Tibial nerve (tissue), 4 donors: ENCODE results near the gene MOSMO. TPM values are rescaled to one million over a fixed set of nuclear protein-coding genes. Genes with fewer than 3 reads are reported as not detected.

ENCODE experiments used
- DNase-seq, 2 donors: peaks; one replicate each; pipeline ENCODE4 v3.0.0-alpha.2; 2019; ENCODE audit warnings: low spot score in 2 of 2
- H3K27ac ChIP-seq, 4 donors: fragments of 200-600 bp; sonication (generic) in 3 of 4; one replicate each; pipeline ENCODE4 v1.5.1; 2017 to 2019; ENCODE audit warnings: mild to moderate bottlenecking in 1 of 4
- H3K27me3 ChIP-seq, 2 donors: fragments of 200-600 bp; sonication (generic) in 1 of 2; one replicate each; pipeline versions ENCODE4 v1.5.1 to v1.6.0; 2017 to 2019
- H3K36me3 ChIP-seq, 3 donors: fragments of 200-600 bp; sonication (generic); one replicate each; pipeline ENCODE4 v1.5.1; 2018 to 2019
- H3K4me1 ChIP-seq, 4 donors: fragments of 200-600 bp; sonication (generic) in 3 of 4; one replicate each; pipeline ENCODE4 v1.5.1; 2017 to 2019
- H3K4me3 ChIP-seq, 4 donors: fragments of 200-600 bp; sonication (generic) in 3 of 4; one replicate each; pipeline ENCODE4 v1.5.1; 2017 to 2019; ENCODE audit warnings: mild to moderate bottlenecking in 1 of 4, moderate library complexity in 1 of 4
- H3K9me3 ChIP-seq, 4 donors: fragments of 200-600 bp; sonication (generic) in 3 of 4; one replicate each; pipeline ENCODE4 v1.5.1; 2017 to 2019
- EP300 ChIP-seq, 2 donors: sonication (generic); formaldehyde crosslinking; IDR thresholded peaks; one replicate each; pipeline ENCODE4 v1.6.1; 2017; ENCODE audit warnings: antibody characterized with exemption in 2 of 2, mild to moderate bottlenecking in 1 of 2
- POLR2A ChIP-seq, 2 donors: fragments of 450-650 bp; IDR thresholded peaks; one replicate each; pipeline ENCODE4 v1.6.1; 2017; ENCODE audit warnings: antibody characterized with exemption in 2 of 2, mild to moderate bottlenecking in 2 of 2, moderate library complexity in 2 of 2
- WGBS, 2 donors: methylation state at CpG; one replicate each; pipeline ENCODE4 v1.1.5; 2018; 5-methylcytosine and 5-hydroxymethylcytosine counted together
- total RNA-seq, 4 donors: library from RNA; depleted of rRNA; stranded (reverse); fragments of >200 nt; gene quantifications; one replicate each; pipeline ENCODE4 v1.1.0, GENCODE V29; 2016
- TF ChIP-seq, protein P1 (sequence below), 5 experiments: fragments of 200-600 bp in 3 of 5; fragments of 450-650 bp in 2 of 5; sonication (generic) in 3 of 5; IDR thresholded peaks; one replicate each; pipeline ENCODE4 v1.5.1; 2016 to 2019; ENCODE audit warnings: antibody characterized with exemption in 5 of 5, mild to moderate bottlenecking in 3 of 5, moderate library complexity in 2 of 5

The MOSMO gene
- total RNA-seq, 4 donors from 2014 or later: 19.3 to 33.6 (median 26.0) TPM

DNA sequence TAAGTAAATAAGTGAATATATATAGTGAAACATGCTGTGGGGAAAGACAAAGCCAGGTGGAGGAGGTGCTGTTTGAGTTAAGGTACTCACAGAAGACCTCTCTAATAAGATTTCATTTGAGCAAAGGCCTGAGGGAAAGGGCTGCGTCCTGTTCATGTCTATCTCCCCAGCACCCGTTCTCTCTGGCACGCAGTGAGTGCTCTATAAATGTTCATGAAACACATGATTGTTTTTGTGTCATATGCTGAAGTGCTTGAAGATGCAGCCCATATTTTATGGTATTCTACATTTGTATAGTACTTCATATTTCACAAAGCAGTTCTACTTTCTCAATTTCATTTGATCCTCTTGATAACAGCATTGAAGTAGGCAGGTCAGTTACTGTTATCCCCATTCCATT lies 85.4 kb downstream of the MOSMO start:
- no peak for DNase-seq
- no peaks in the 10 kb centered on the region for H3K36me3 ChIP-seq
- H3K9me3 ChIP-seq: no peaks in the 10 kb centered on the region
- no peaks in the 10 kb centered on the region for H3K27me3 ChIP-seq
- no peak overlapping the region for H3K4me3 ChIP-seq
- no peak for TF ChIP-seq POLR2A (IDR thresholded peaks at IDR 0.05)
- no peak for TF ChIP-seq EP300 (IDR thresholded peaks at IDR 0.05)
- TF ChIP-seq, protein P1, sequence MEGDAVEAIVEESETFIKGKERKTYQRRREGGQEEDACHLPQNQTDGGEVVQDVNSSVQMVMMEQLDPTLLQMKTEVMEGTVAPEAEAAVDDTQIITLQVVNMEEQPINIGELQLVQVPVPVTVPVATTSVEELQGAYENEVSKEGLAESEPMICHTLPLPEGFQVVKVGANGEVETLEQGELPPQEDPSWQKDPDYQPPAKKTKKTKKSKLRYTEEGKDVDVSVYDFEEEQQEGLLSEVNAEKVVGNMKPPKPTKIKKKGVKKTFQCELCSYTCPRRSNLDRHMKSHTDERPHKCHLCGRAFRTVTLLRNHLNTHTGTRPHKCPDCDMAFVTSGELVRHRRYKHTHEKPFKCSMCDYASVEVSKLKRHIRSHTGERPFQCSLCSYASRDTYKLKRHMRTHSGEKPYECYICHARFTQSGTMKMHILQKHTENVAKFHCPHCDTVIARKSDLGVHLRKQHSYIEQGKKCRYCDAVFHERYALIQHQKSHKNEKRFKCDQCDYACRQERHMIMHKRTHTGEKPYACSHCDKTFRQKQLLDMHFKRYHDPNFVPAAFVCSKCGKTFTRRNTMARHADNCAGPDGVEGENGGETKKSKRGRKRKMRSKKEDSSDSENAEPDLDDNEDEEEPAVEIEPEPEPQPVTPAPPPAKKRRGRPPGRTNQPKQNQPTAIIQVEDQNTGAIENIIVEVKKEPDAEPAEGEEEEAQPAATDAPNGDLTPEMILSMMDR (IDR thresholded peaks at IDR 0.05): no peak
- H3K27ac ChIP-seq: no peak overlapping the region
- WGBS, 2 donors: 70 to 71% methylated on average over 3 of the region's 3 CpGs
- peaks cover 0 to 7% (median 0%) of the 10 kb centered on the region in 4 donors for H3K4me1 ChIP-seq

DNA sequence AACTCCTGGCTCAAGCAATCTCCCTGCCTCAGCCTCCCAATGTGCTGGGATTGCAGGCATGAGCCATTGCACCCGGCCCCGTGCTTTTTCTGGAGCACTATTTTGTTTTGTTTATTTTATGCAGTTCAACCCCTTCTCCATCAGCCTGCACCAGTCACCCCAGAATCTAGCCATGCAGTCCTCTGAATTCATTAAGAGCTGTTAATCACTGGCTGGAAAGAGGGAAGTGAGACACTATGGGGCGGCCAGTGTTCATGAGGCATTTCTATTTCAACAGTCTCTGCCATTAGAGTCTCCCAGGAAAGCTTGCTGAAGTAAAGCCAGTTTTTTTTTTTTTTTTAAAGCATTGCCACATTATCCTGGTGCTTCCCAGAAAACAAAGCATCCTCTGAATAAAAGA lies 86.1 kb downstream of the MOSMO start:
- H3K9me3 ChIP-seq: no peaks in the 10 kb centered on the region
- H3K4me1 ChIP-seq: peaks cover 0 to 7% (median 0%) of the 10 kb centered on the region in 4 donors
- no peak overlapping the region for H3K27ac ChIP-seq
- WGBS, 2 donors: 65 to 70% methylated on average over 3 of the region's 3 CpGs
- TF ChIP-seq, protein P1 (IDR thresholded peaks at IDR 0.05): no peak
- TF ChIP-seq EP300 (IDR thresholded peaks at IDR 0.05) (no peak), POLR2A (IDR thresholded peaks at IDR 0.05) (no peak)
- H3K27me3 ChIP-seq: no peaks in the 10 kb centered on the region
- no peaks in the 10 kb centered on the region for H3K36me3 ChIP-seq
- H3K4me3 ChIP-seq: no peak overlapping the region
- no peak for DNase-seq

DNA sequence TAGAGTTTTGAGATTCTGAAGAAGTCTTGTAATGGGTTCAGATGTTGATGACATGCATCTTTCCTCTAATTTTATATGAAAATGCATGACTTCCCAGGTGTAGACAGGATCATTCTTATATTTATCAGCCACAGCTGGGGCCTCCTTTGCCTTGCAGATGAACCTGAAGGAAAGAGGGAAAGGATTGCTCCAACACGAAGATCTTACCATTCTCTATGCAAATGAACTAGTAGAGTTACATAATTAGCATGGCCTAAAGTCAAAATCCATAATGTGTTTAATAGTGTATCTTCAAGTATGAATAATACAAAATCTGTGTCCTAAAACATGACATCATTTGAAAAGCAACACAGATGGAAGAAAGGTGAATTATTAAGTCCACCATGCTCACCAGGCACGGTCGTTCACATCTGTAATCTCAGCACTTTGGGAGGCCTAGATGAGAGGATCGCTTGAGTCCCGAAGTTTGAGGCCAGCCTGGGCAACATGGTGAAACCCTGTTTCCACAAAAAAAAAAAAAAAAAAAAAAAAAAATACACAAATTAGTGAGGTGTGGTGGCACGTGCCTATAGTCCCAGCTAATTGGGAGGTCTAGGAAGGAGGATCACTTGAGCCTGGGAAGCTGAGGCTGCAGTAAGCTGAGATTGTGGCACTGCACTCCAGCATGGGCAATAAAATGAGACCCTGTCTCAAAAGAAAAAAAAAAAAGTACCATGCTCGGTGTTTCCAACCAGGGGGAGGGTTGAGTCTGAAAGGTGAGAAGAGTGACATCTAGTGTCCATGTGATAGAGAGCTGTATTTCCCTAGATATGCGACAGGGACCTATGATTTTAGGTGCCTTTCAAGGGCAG lies 90.7 kb downstream of the MOSMO start:
- H3K27me3 ChIP-seq: no peaks in the 10 kb centered on the region
- no peaks in the 10 kb centered on the region for H3K36me3 ChIP-seq
- H3K9me3 ChIP-seq: no peaks in the 10 kb centered on the region
- H3K27ac ChIP-seq: no peak overlapping the region
- H3K4me3 ChIP-seq: no peak overlapping the region
- no peaks in the 10 kb centered on the region for H3K4me1 ChIP-seq
- TF ChIP-seq, protein P1 (IDR thresholded peaks at IDR 0.05): peak; percentile 26 to 48 (median 40)
- TF ChIP-seq EP300 (IDR thresholded peaks at IDR 0.05): no peak
- no peak for DNase-seq
- WGBS, 2 donors: 51 to 56% methylated on average over 8 of the region's 8 CpGs

DNA sequence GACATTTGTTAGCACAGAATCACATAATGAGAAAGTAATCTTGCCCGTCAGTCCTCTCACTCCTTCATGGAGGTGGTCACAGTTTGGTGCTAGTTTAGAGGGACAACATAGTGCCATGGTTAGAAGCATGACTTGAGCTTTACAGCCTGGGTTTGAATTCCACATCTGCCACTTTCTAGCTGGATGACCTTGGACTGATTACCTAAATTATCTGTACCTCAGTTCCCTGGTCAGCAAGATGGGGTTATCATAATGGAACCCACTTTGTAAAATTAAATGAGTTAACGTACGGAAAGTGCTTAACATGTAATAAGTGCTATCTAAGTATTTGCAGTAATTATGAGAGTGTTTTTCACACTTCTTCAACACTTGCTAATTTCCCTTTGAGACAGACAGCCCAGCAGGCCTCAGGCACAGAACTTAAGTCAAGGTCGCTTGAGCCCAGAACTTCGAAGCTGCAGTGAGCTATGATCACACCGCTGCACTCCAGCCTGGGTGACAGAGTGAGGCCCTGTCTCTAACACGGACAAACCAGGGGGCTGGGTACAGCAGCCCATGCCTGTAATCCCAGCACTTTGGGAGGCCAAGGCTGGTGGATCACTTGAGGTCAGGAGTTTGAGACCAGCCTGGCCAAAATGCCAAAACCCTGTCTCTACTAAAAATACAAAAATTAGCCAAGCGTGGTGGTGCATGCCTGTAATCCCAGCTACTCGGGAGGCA lies 91.5 kb downstream of the MOSMO start:
- H3K36me3 ChIP-seq: no peaks in the 10 kb centered on the region
- H3K9me3 ChIP-seq: no peaks in the 10 kb centered on the region
- H3K4me3 ChIP-seq: no peak overlapping the region
- 83% methylated on average over 9 of the region's 9 CpGs for WGBS, 2 donors
- H3K27me3 ChIP-seq: no peaks in the 10 kb centered on the region
- no peaks in the 10 kb centered on the region for H3K4me1 ChIP-seq
- DNase-seq: no peak
- no peak overlapping the region for H3K27ac ChIP-seq
- TF ChIP-seq EP300 (IDR thresholded peaks at IDR 0.05): no peak
- TF ChIP-seq, protein P1 (IDR thresholded peaks at IDR 0.05): no peak
- no peak for TF ChIP-seq POLR2A (IDR thresholded peaks at IDR 0.05)

DNA sequence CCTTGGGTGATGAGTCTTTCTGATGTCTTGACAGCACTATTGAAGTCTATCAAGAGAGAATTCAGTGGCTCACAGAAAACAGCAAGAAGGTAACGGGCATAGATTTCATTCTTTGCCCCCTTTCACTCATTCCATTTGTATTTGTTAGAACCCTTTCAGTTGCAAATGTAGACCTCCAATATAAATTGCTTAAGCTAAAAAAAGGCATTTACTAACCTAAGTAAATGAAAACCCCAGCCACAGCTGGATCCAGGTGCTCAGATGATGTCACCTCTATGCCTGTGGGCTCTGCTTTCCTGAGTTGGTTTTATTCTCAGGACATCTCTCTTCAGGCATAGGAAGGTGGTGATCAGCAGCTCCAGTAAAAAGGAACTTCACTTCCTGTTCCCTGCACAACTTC lies 95.5 kb downstream of the MOSMO start:
- DNase-seq: no peak
- H3K9me3 ChIP-seq: no peaks in the 10 kb centered on the region
- H3K36me3 ChIP-seq: no peaks in the 10 kb centered on the region
- no peaks in the 10 kb centered on the region for H3K27me3 ChIP-seq
- H3K4me3 ChIP-seq: no peak overlapping the region
- no peak overlapping the region for H3K27ac ChIP-seq
- TF ChIP-seq POLR2A (IDR thresholded peaks at IDR 0.05) (no peak), EP300 (IDR thresholded peaks at IDR 0.05) (no peak)
- H3K4me1 ChIP-seq: no peaks in the 10 kb centered on the region
- 74 to 81% methylated on average over 1 of the region's 1 CpG for WGBS, 2 donors
